Loucy (cell line): ENCODE data around the gene DSCAML1.

ENCODE experiments used
- EZH2phosphoT487 ChIP-seq: fragments of 200-600 bp; IDR thresholded peaks from 2 replicates; pipeline ENCODE4 v1.6.1; 2018; ENCODE audit warnings: antibody characterized with exemption, mild to moderate bottlenecking, moderate library complexity, borderline replicate concordance
- TF ChIP-seq, protein P1 (sequence below): fragments of 200-600 bp; sonication (generic); conservative IDR thresholded peaks from 2 replicates; pipeline ENCODE4 v1.5.1; 2014; ENCODE audit warnings: mild to moderate bottlenecking, antibody characterized with exemption, low read length

- TF ChIP-seq, protein P1, sequence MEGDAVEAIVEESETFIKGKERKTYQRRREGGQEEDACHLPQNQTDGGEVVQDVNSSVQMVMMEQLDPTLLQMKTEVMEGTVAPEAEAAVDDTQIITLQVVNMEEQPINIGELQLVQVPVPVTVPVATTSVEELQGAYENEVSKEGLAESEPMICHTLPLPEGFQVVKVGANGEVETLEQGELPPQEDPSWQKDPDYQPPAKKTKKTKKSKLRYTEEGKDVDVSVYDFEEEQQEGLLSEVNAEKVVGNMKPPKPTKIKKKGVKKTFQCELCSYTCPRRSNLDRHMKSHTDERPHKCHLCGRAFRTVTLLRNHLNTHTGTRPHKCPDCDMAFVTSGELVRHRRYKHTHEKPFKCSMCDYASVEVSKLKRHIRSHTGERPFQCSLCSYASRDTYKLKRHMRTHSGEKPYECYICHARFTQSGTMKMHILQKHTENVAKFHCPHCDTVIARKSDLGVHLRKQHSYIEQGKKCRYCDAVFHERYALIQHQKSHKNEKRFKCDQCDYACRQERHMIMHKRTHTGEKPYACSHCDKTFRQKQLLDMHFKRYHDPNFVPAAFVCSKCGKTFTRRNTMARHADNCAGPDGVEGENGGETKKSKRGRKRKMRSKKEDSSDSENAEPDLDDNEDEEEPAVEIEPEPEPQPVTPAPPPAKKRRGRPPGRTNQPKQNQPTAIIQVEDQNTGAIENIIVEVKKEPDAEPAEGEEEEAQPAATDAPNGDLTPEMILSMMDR = no peak
- TF ChIP-seq EZH2phosphoT487 = no peak
Observed at GRCh38 chr11:117823946-117824420, 27.0 kb upstream of the DSCAML1 start.
